ENCODE data around the gene ZNF827. TPM values are rescaled to one million over a fixed set of nuclear protein-coding genes. Genes with fewer than 3 reads are reported as not detected.

Gene ZNF827
- total and polyA plus RNA-seq, 2 of the 13 experiments (the other 11 are each of a cell fraction or from before 2014, with no cell fraction given) = 2.8 TPM

GRCh38 chr4:145938618-145939440, at the start of gene ZNF827 (continued):
- TF ChIP-seq KDM3A (CRISPR knock-in tag; IDR thresholded peaks at IDR 0.05; ENCODE audit: low read depth) = 0 out of 2 replicates have a peak, but pooled peaks have one; percentile 33
- TF ChIP-seq SKI (IDR thresholded peaks at IDR 0.05; ENCODE audit: partially characterized antibody) = peak; percentile 68
- 0 out of 2 replicates have a peak, but pooled peaks have one; percentile 43 for TF ChIP-seq CBX5 (CRISPR knock-in tag; IDR thresholded peaks at IDR 0.05; ENCODE audit: borderline replicate concordance)
- TF ChIP-seq SYNCRIP (IDR thresholded peaks at IDR 0.05; ENCODE audit: insufficient read depth, low read depth, low read length) = no peak
- TF ChIP-seq ZNF343 (CRISPR knock-in tag; IDR thresholded peaks at IDR 0.05) = 0 out of 2 replicates have a peak, but pooled peaks have one; percentile 51
- TF ChIP-seq TAF1 (CRISPR knock-in tag; IDR thresholded peaks at IDR 0.05) = peak; percentile 55
- TF ChIP-seq ASH2L (IDR thresholded peaks at IDR 0.05; ENCODE audit: insufficient read length, low read depth, low read length) = peak; percentile 58
- peak; percentile 69 for TF ChIP-seq ZMYM4 (CRISPR knock-in tag; IDR thresholded peaks at IDR 0.05)
- TF ChIP-seq, protein P1, sequence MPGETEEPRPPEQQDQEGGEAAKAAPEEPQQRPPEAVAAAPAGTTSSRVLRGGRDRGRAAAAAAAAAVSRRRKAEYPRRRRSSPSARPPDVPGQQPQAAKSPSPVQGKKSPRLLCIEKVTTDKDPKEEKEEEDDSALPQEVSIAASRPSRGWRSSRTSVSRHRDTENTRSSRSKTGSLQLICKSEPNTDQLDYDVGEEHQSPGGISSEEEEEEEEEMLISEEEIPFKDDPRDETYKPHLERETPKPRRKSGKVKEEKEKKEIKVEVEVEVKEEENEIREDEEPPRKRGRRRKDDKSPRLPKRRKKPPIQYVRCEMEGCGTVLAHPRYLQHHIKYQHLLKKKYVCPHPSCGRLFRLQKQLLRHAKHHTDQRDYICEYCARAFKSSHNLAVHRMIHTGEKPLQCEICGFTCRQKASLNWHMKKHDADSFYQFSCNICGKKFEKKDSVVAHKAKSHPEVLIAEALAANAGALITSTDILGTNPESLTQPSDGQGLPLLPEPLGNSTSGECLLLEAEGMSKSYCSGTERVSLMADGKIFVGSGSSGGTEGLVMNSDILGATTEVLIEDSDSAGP (CRISPR knock-in tag; IDR thresholded peaks at IDR 0.05; ENCODE audit: borderline replicate concordance) = peak; percentile 46
- no peak for TF ChIP-seq CENPBD1 (CRISPR knock-in tag; IDR thresholded peaks at IDR 0.05; ENCODE audit: borderline replicate concordance, low read depth)
- TF ChIP-seq, protein P2, sequence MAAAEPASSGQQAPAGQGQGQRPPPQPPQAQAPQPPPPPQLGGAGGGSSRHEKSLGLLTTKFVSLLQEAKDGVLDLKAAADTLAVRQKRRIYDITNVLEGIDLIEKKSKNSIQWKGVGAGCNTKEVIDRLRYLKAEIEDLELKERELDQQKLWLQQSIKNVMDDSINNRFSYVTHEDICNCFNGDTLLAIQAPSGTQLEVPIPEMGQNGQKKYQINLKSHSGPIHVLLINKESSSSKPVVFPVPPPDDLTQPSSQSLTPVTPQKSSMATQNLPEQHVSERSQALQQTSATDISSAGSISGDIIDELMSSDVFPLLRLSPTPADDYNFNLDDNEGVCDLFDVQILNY (CRISPR knock-in tag; conservative IDR thresholded peaks at IDR 0.05) = no peak
- no peak for TF ChIP-seq KLF15 (CRISPR knock-in tag; IDR thresholded peaks at IDR 0.05; ENCODE audit: borderline replicate concordance)
- 0 out of 2 replicates have a peak, but pooled peaks have one; percentile 20 for TF ChIP-seq MEF2D (CRISPR knock-in tag; IDR thresholded peaks at IDR 0.05)
- no peak for TF ChIP-seq ETV6 (CRISPR knock-in tag; conservative IDR thresholded peaks at IDR 0.05)
- peak; percentile 94 for TF ChIP-seq ZBTB7B (CRISPR knock-in tag; IDR thresholded peaks at IDR 0.05)
- TF ChIP-seq RARA (CRISPR knock-in tag; IDR thresholded peaks at IDR 0.05) = peak; percentile 36; the same call in 1 of the 2 replicates
- TF ChIP-seq THAP7 (CRISPR knock-in tag; IDR thresholded peaks at IDR 0.05) = no peak
- TF ChIP-seq ZNF142 (CRISPR knock-in tag; IDR thresholded peaks at IDR 0.05) = no peak
- no peak for TF ChIP-seq NCOA5 (CRISPR knock-in tag; IDR thresholded peaks at IDR 0.05)
- TF ChIP-seq PITX1 (CRISPR knock-in tag; IDR thresholded peaks at IDR 0.05) = peak; percentile 81; the same call in 1 of the 2 replicates

All from HepG2 (cell line).